K562 (cell line): ENCODE data around the gene PPFIBP2. TPM values are rescaled to one million over a fixed set of nuclear protein-coding genes. Genes with fewer than 3 reads are reported as not detected.

Experiments
- ATAC-seq: fragments of 200-7000 bp; cut with Tn5 transposase; 3 replicates; pipeline ENCODE4 v1.9.1; 2020; ENCODE audit warnings: moderate library complexity
- BruUV-seq: library from RNA; stranded (reverse); fragments of 400-500 nt; replicated peaks from 2 replicates; lab custom pipeline; 2021; lab: Mats Ljungman, UMichigan
- CTCF ChIA-PET: fragments of 300-600 bp; formaldehyde crosslinking; extraction: SDS; loops from one replicate; lab custom pipeline; 2021; ENCODE audit warnings: low intra/inter-chr PET ratio; lab: Yijun Ruan, JAX
- POLR2A ChIA-PET: fragments of 300-600, 350-650 bp; sonication (Branson Sonifier 250); formaldehyde crosslinking; extraction: SDS; loops from one replicate; lab custom pipeline; 2021; ENCODE audit warnings: antibody characterized with exemption, inconsistent platforms; lab: Yijun Ruan, JAX
- DNase-seq, 4 experiments: peaks; one replicate each; pipeline versions ENCODE4 v3.0.0 to v3.0.0-alpha.2; 2011 to 2018; ENCODE audit warnings: low spot score in 3 of 4, mixed read lengths in 3 of 4; ENCODE audit errors: extremely low read depth in 1 of 4
- FAIRE-seq: peaks from 2 replicates; lab custom pipeline; 2011; peaks lifted over from hg19 to GRCh38; lab: Jason Lieb, UNC
- H2AFZ ChIP-seq: 2 replicates; pipeline ENCODE4 v1.6.0; 2011; ENCODE audit warnings: low read depth, low read length, control low read depth, inconsistent platforms
- H3K27ac ChIP-seq: fragments of 200-600 bp; 3 replicates; pipeline ENCODE4 v1.8.0; 2011; ENCODE audit warnings: low read depth, mild to moderate bottlenecking, control low read depth, inconsistent platforms, low read length, moderate library complexity, mixed read lengths; ENCODE audit errors: extremely low read depth
- H3K27me3 ChIP-seq, 2 experiments: fragments of 300-600 bp in 1 of 2; 2 replicates in 1 of 2; 3 replicates in 1 of 2; pipeline versions ENCODE4 v1.6.0 to v1.8.0; 2011; ENCODE audit warnings: inconsistent platforms in 2 of 2, low read length in 2 of 2, mild to moderate bottlenecking in 1 of 2, mixed read lengths in 1 of 2, moderate library complexity in 1 of 2; ENCODE audit not compliant: control insufficient read depth in 2 of 2, insufficient read depth in 2 of 2
- H3K36me3 ChIP-seq: fragments of 300-600 bp; 3 replicates; pipeline ENCODE4 v1.8.0; 2011; ENCODE audit warnings: mild to moderate bottlenecking, low read length, inconsistent platforms; ENCODE audit not compliant: control insufficient read depth, insufficient read depth
- H3K4me1 ChIP-seq, 2 experiments: fragments of 200-600 bp in 1 of 2; replicated peaks in 1 of 2; 2 replicates in 1 of 2; 3 replicates in 1 of 2; pipeline versions ENCODE4 v1.5.1 to v1.8.0; 2011; ENCODE audit warnings: inconsistent platforms in 2 of 2, low read length in 2 of 2, mild to moderate bottlenecking in 1 of 2, mixed read lengths in 1 of 2, moderate library complexity in 1 of 2; ENCODE audit not compliant: control insufficient read depth in 2 of 2, insufficient read depth in 2 of 2
- H3K4me2 ChIP-seq: 2 replicates; pipeline ENCODE4 v1.6.1; 2011; ENCODE audit warnings: low read length, control low read depth, inconsistent platforms, mixed read lengths; ENCODE audit not compliant: insufficient read depth
- H3K4me3 ChIP-seq: fragments of 200-600 bp; sonication (generic), shearing (Covaris generic); 2 replicates; pipeline ENCODE4 v1.5.1; 2016; ENCODE audit warnings: control low read depth, inconsistent platforms
- H3K79me2 ChIP-seq: fragments of 200-600 bp; 3 replicates; pipeline ENCODE4 v1.8.0; 2011; ENCODE audit warnings: low read length, inconsistent platforms; ENCODE audit not compliant: control insufficient read depth, insufficient read depth
- H3K9ac ChIP-seq, 2 experiments: 2 replicates each; pipeline versions ENCODE4 v1.6.0 to v1.6.1; 2011; ENCODE audit warnings: low read depth in 2 of 2, low read length in 2 of 2, control low read depth in 1 of 2, inconsistent platforms in 1 of 2, mild to moderate bottlenecking in 1 of 2, mixed read lengths in 1 of 2; ENCODE audit not compliant: insufficient read depth in 1 of 2
- H3K9me1 ChIP-seq: one replicate; pipeline ENCODE4 v1.6.0; 2011; ENCODE audit warnings: inconsistent platforms, mild to moderate bottlenecking, low read length, moderate library complexity; ENCODE audit not compliant: control insufficient read depth, insufficient read depth
- H3K9me3 ChIP-seq: replicated peaks from 2 replicates; pipeline ENCODE4 v1.5.1; 2011; ENCODE audit warnings: low read depth, low read length, inconsistent platforms; ENCODE audit not compliant: control insufficient read depth, insufficient read depth
- H4K20me1 ChIP-seq: replicated peaks from 2 replicates; pipeline ENCODE4 v1.6.1; 2011; ENCODE audit warnings: low read length, inconsistent platforms, mixed read lengths; ENCODE audit not compliant: control insufficient read depth, insufficient read depth
- HDGF ChIP-seq: fragments of 450-650 bp; IDR thresholded peaks from 2 replicates; pipeline ENCODE4 v1.6.1; 2016
- PATZ1 ChIP-seq: fragments of 250-450 bp; sonication (Bioruptor Pico); IDR thresholded peaks from 2 replicates; pipeline ENCODE4 v1.5.0; 2020; ENCODE audit warnings: mild to moderate bottlenecking, borderline replicate concordance
- SAFB ChIP-seq: fragments of 200-400 bp; formaldehyde crosslinking; IDR thresholded peaks from 2 replicates; pipeline ENCODE4 v1.6.1; 2017; ENCODE audit warnings: low read depth, low read length, borderline replicate concordance
- THAP12 ChIP-seq: fragments of 250-450 bp; sonication (Bioruptor Pico); IDR thresholded peaks from 2 replicates; pipeline ENCODE4 v1.9.0; 2021; ENCODE audit warnings: mild to moderate bottlenecking, inconsistent platforms
- ZNF280B ChIP-seq: fragments of 250-450 bp; sonication (Bioruptor Pico); IDR thresholded peaks from 2 replicates; pipeline ENCODE4 v1.5.1; 2021; ENCODE audit warnings: mild to moderate bottlenecking
- ZNF830 ChIP-seq: fragments of 250-450 bp; sonication (Bioruptor Pico); IDR thresholded peaks from 2 replicates; pipeline ENCODE4 v1.5.0; 2021; ENCODE audit warnings: mild to moderate bottlenecking
- ZZZ3 ChIP-seq: fragments of 450-650 bp; IDR thresholded peaks from 2 replicates; pipeline ENCODE4 v1.6.1; 2016; ENCODE audit warnings: antibody characterized with exemption, mild to moderate bottlenecking, moderate library complexity
- WGBS: fragments of 100-300 bp; shearing (Covaris generic); methylation state at CpG from one replicate; pipeline ENCODE4 v1.1.6; 2016; ENCODE audit warnings: low coverage, mixed read lengths; ENCODE audit not compliant: insufficient coverage; ENCODE audit errors: missing lambda C conversion rate; 5-methylcytosine and 5-hydroxymethylcytosine counted together
- in situ Hi-C: fragments of 300-500 bp; cut with MboI; formaldehyde crosslinking; loops from 4 replicates; pipeline ENCODE4 v1.15.0; 2018; ENCODE audit warnings: inconsistent platforms, mixed read lengths
- intact Hi-C: fragments of 100-400 bp; cut with micrococcal nuclease; formaldehyde crosslinking; loops from 2 replicates; pipeline ENCODE4 v1.14.2; 2022
- polyA plus RNA-seq, 8 experiments: library from polyadenylated mRNA; depleted of rRNA in 4 of 8; stranded (reverse) in 5 of 8; unstranded in 3 of 8; fragments of >200 nt; fragmentation: Nextera tagmentation in 2 of 8; fragmentation: Illumina TruSeq in 1 of 8; extraction: Ambion mirVana in 2 of 8; extraction: Trizol in 1 of 8; gene quantifications; 2 replicates each; pipeline versions ENCODE4 v1.2.1 to v1.2.3, GENCODE V29; 2011 to 2014; ENCODE audit warnings: inconsistent platforms in 1 of 8, missing spikeins in 1 of 8
- total RNA-seq, 7 experiments: library from RNA; depleted of rRNA in 6 of 7; stranded (reverse); fragments of >200 nt in 6 of 7; fragmentation: Illumina TruSeq in 2 of 7; extraction: Trizol in 2 of 7; gene quantifications; 2 replicates each; pipeline versions ENCODE4 v1.2.1 to v1.2.3, GENCODE V29; 2011 to 2021; ENCODE audit warnings: low replicate concordance in 1 of 7

PPFIBP2 gene
- total and polyA plus RNA-seq, 9 of the 15 experiments (the other 6 are each of a cell fraction or from before 2014, with no cell fraction given): 0.18 to 3.4 (median 1.2) TPM

GRCh38 chr11:7486098-7486780, 27.6 kb upstream of the PPFIBP2 start:
- TF ChIP-seq ZZZ3 (no peak), THAP12 (no peak), HDGF (no peak), PATZ1 (CRISPR knock-in tag) (no peak), ZNF830 (CRISPR knock-in tag) (no peak), SAFB (no peak), ZNF280B (CRISPR knock-in tag) (no peak)
- TF ChIP-seq, all 486 proteins: peak for 0
- H3K4me1 ChIP-seq: no peaks in the 10 kb centered on the region
- H3K9me1 ChIP-seq: no peaks in the 10 kb centered on the region
- H3K27me3 ChIP-seq: peaks cover 4 to 21% of the 10 kb centered on the region in 2 experiments; a peak in 2 of 5 replicates
- no peak overlapping the region for H3K4me2 ChIP-seq
- WGBS: 3% methylated on average over 2 of the region's 2 CpGs
- no peak overlapping the region for H2AFZ ChIP-seq
- no peaks in the 10 kb centered on the region; the same call in 1 of the 2 replicates for H4K20me1 ChIP-seq
- no peaks in the 10 kb centered on the region for H3K79me2 ChIP-seq
- FAIRE-seq (no peak), ATAC-seq (no peak), DNase-seq (no peak)
- no peak overlapping the region for H3K4me3 ChIP-seq
- in situ Hi-C loops: no loop called here
- POLR2A ChIA-PET: no interaction called here
- H3K9ac ChIP-seq: no peak overlapping the region
- CTCF ChIA-PET: no interaction called here
- no peak overlapping the region for H3K27ac ChIP-seq
- H3K9me3 ChIP-seq: no peaks in the 10 kb centered on the region
- no peaks in the 10 kb centered on the region for H3K36me3 ChIP-seq
- no TSS peak for BruUV-seq
- intact Hi-C loops: no loop called here
